HG03342 (cell line): ENCODE results near the gene MTHFD1.
"Not testable (repeated sequence)": the region's sequence is repeated elsewhere in the genome, so short reads cannot be mapped to it uniquely, and the experiment has no call there.

Experiments used
- ATAC-seq: cut with Tn5 transposase; IDR thresholded peaks from one replicate; pipeline ENCODE4 v1.9.1; 2021; ENCODE audit warnings: mild to moderate bottlenecking, moderate library complexity; ENCODE audit not compliant: unreplicated experiment

The MTHFD1 gene

DNA sequence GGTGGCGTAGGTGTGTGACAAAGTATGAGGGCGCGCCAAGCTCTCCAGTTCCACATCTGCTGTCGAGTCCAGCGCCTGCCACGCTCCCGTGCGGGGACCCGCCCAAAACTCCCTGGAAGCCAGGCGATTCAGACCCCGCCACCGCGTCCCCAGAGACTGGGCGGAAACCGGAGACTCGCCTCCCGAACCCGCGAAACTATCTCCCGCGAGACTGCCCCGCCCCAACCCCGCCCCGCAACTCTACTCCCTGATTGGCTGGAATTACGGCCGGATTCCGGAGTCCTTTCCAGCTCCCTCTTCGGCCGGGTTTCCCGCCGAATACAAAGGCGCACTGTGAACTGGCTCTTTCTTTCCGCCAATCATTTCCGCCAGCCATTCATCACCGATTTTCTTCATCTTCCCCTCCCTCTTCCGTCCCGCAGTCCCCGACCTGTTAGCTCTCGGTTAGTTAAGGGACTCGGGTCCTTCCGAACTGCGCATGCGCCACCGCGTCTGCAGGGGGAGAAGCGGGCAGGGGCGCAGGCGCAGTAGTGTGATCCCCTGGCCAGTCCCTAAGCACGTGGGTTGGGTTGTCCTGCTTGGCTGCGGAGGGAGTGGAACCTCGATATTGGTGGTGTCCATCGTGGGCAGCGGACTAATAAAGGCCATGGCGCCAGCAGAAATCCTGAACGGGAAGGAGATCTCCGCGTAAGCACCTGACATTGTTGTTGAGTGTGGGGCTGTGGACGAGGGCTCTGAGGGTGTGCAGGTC, at the start of gene MTHFD1:
Gene MTHFD1 (plus strand): TSS at position 572 of the 751 bp plus-strand sequence. CDS start 75 bp downstream, at position 647.
- peak; percentile 72 for ATAC-seq

- ATAC-seq = peak; percentile 83
Observed at GRCh38 chr14:64338616-64339316, 49.4 kb upstream of the MTHFD1 start.

DNA sequence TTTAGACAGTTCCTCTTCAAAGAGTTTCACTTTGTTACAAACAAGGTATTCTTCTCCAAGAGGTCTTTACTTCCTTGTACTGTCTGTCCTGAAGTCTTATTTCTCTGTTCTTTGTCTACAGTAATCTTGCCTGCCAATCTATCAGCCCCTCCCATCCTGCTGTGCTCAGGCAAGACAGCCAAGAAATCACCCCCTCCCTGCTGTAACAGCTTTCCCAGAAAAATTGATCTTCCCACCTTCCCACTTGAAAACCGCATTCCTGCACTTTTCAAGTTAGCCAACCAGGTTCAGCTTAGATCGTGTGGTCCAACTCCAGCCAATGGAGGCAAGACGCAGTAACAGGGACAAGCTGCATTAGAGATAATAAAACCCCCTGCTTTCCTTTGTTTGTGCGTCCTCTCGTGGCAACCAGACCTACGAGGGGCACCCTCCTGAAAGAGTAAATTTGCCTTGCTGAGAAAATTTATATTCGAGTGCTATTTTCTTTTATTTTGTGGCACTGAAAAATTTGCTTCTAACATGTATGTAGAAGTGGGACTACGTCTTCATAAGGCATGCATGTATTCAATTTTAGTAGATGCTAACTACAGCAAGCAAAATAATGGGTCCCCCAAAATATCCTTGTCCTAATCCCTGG, 47.5 kb upstream of the MTHFD1 start:
- ATAC-seq = no peak

- ATAC-seq = no peak
Observed at GRCh38 chr14:64347748-64348147, 40.4 kb upstream of the MTHFD1 start.

DNA sequence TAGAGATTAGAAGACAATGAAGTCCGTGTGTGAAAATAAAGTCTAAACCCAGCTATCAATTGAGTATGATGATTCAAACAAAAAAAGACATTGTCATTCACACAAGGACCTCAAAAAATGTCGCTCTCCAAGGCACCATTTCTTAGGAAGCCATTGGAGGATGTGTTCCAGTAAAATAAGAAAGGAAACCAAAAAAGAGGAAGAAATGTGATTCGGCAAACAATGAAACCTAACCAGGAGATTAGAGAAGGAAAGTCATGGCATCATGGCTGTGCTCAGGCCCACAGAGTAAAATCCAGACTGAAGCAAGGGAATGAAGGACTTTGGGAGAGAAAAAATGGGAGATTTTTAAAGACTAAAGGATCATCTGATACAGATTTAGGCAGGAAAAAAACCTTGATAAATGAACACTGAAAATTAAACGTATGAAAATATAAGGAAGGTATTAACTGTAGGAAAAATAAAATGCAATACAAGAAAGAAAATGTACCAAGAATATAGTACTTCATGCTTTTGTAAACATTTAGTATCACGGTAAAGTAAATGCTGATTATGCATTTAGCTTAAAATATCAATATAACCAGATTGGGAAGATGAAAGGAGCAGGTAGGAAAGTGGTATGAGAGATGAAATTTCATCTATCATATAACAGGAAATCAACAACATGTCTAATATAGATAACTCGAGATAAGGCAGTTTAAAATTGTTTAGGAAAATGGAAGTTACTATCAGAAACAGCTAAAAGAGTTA, 38.2 kb upstream of the MTHFD1 start:
- ATAC-seq = no peak

GRCh38 chr14:64363265-64363846, 24.8 kb upstream of the MTHFD1 start:
- no peak for ATAC-seq

GRCh38 chr14:64364907-64365306, 23.2 kb upstream of the MTHFD1 start:
- no peak for ATAC-seq

- ATAC-seq = not testable (repeated sequence)
Observed at GRCh38 chr14:64365358-64365889, 22.7 kb upstream of the MTHFD1 start.

DNA sequence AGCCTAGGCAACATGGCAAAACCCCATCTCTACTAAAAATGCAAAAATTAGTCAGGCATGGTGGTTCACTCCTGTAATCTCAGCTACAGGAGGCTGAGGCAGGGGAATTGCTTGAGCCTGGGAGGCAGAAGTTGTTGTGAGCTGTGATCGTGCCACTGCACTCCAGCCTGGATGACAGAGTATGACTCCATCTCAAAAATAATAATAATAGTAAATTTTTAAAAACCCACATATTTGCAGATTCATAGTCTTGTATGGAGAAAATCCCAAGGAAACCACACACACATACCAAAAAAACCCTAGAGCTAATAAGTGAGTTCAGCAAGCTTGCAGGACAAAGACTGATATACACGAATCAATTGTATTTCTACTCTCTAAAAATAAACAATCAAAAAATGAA, 19.0 kb upstream of the MTHFD1 start:
- ATAC-seq = no peak

GRCh38 chr14:64387232-64387781, 846 bp upstream of the MTHFD1 start:
- ATAC-seq = no peak

- no peak for ATAC-seq
Observed at GRCh38 chr14:64388533-64389285, 556 bp downstream of the MTHFD1 start.

DNA sequence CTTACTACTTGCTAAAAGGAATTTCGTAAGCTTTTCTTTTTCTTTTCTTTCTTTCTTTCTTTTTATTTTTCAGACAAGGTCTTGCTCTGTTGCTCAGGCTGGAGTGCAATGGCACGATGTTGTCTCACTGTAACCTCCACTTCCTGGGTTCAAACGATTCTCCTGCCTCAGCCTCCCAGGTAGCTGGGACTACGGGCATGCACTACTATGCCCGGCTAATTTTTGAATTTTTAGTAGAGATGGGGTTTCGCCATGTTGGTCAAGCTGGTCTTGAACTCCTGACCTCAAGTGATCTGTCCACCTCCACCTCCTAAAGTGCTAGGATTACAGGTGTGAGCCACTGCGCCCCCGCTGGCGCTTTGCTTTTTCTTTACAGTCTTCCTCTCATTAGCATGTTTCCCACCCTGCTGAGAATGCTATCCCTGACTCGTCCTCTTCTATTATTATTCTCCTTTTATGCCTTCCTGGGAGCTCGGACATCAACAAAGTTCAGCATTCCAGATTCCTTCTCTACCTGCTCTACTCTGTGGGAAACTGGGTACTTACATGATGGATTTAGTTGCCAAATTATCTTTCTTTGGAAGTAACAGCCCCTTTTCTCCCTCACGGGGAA, 3.1 kb downstream of the MTHFD1 start:
- ATAC-seq = no peak

GRCh38 chr14:64391986-64392385, 3.8 kb downstream of the MTHFD1 start:
- no peak for ATAC-seq

- ATAC-seq = not testable (repeated sequence)
Observed at GRCh38 chr14:64393189-64393726, 5.1 kb downstream of the MTHFD1 start.

DNA sequence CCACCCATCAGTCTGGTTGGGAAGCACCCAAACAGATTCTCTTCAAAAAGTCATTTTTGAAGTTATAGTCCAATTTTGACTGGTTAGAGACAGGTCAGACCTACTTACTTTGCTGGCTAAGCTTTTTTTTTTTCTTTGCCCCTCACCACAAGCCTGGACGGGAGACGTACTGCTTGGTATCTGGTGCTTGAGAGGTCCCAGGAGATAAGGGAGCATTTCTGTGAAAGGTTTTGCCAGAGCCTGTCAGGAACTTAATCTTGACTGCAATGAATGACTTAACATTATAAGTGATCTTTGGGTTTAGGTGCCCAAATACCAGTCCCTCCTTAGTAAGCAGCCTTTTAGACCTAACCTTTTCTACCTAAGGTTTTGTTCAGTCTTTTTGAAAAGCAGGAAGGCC, 6.3 kb downstream of the MTHFD1 start:
- no peak for ATAC-seq

DNA sequence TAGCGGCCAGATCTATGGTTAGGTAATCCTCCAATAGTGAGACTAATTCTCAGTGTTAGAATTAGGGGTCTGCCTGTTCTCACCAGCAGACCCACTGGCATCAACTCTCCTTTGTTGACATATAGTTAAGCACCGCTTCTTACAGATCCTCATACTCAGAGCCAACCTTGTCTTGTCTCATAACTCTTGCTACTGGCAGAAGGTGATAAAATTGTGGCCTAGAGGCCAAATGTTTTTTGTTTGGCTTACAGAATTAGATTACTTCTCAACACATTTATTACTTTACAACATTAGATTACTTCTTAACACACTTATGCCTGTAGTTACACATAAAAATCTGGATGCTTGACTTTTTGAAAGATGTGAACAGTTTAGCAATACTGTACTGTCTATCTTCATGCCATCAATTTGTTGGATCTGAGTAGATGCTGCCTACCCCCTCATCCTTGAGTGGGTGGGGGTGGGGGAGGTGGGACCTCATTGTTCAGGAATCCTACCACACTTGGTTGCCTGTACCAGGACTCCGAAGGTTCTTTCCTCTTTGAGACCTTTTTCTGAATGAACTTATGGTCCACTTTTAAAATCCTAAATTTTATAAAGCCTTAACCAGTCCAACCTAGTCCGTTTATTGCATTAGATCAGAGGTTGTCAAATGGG, 7.0 kb downstream of the MTHFD1 start:
- ATAC-seq = no peak

DNA sequence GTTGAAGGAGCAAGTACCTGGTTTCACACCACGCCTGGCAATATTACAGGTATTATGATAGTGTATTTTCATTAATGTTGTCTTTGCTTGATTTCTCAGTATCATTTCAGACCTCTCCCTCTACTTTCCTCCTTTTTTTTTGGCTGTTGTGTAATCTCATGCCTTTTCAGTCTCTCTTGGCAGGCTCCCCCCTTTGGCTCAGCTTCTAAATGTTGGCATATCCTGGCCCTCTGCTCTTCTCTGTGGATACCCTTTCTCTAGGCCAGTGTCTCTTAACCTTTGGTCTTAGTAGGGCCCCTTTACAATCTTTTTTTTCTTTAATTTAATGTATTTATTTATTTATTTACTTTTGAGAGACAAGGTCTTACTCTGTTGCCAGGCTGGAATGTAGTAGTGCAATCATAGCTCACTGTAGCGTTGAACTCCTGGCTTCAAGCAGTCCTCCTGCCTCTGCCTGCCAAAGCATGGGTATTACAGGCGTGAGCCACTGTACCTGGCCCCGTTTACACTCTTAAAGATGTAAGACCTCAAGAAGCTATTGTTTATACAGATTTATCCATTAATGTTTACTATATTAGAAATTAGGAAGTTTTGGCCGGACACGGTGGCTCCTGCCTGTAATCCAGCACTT, 12.8 kb downstream of the MTHFD1 start:
- ATAC-seq = no peak

DNA sequence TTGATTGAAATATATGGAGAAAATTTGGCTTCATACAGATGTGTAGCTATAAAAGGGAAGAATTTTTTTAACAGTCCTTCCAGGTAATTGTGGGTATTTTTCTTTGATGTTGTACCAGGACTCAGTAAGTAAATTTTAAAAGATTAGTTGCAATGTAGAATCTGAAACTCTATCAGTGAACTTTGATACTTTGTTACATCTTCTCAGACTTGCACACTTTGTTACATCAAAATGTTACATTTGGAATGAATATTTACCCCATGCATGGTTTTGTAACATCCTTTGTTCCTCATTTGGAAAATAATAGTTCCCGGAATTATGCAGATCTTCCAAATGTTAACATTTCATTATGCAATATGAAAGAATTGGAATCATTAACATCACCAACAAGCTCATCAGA, 13.8 kb downstream of the MTHFD1 start:
- ATAC-seq = no peak
